Left ventricle myocardium superior (tissue), 1 donor: Measurements from ENCODE around the gene PLPP1. TPM values are rescaled to one million over a fixed set of nuclear protein-coding genes. Genes with fewer than 3 reads are reported as not detected.

Source experiments
- ATAC-seq: fragments of 200-7000 bp; cut with Tn5 transposase; one replicate; pipeline ENCODE4 v1.9.1; 2020; ENCODE audit warnings: mild to moderate bottlenecking, moderate library complexity
- DNase-seq: peaks from one replicate; pipeline ENCODE4 v3.0.0-alpha.2; 2020
- intact Hi-C: fragments of 100-400 bp; cut with micrococcal nuclease; formaldehyde crosslinking; loops from one replicate; pipeline ENCODE4 v1.11.0; 2022
- long read RNA-seq: library from polyadenylated mRNA; unstranded; transcript quantifications from one replicate; pipeline ENCODE4 v2.0.0, GENCODE V29; 2021
- total RNA-seq: library from RNA; stranded (reverse); fragmentation: NEBNext Ultra II Directional; extraction: Animal tissue kit (Norgen Biotek cat#: 25700); gene quantifications from one replicate; pipeline ENCODE4 v1.2.1, GENCODE V29; 2021
- donor health status: DM: no; HTN: yes; CAD: no; lungs with severe emphysema.

Gene PLPP1
- 75.7 TPM for total RNA-seq
- long read RNA-seq, transcript PLPP1-201 (6 exons, 1,550 nt) = minor isoform, 94 of 236 reads
- long read RNA-seq, transcript PLPP1-202 (6 exons, 1,597 nt) = major isoform, 104 of 236 reads
- long read RNA-seq, partial matches to known transcripts = 15 of 236 reads
- long read RNA-seq, other reads (novel, unspliced or antisense) = 23 of 236 reads

GRCh38 chr5:55534436-55535198, at the start of gene PLPP1:
Gene PLPP1 (minus strand): TSS chr5:55534964. CDS start chr5:55534629, 335 bp downstream.
- ATAC-seq (peak; percentile 94), DNase-seq (peak; percentile 96)
- intact Hi-C loops = no loop called here

DNA sequence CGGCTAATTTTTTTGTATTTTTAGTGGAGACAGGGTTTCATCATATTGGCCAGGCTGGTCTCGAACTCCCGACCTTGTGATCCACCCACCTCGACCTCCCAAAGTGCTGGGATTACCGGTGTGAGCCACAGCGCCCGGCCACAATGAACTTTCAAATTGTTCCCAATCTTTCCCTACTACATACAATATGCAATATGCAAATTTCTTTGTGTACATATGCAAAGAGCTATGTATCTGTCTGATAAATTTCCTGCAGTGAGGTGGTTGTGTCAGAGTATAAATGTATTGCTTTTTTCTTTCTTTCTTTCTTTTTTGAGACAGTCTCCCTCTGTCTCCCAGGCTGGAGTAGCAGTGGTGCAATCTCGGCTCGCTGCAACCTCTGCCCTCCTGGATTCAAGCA, 48.8 kb upstream of the PLPP1 start:
- intact Hi-C loops = no loop called here
- DNase-seq (no peak), ATAC-seq (no peak)

- no peak for ATAC-seq
- intact Hi-C loops = no loop called here
- no peak for DNase-seq
Observed at GRCh38 chr5:55582256-55582655, 47.5 kb upstream of the PLPP1 start.

GRCh38 chr5:55580042-55580441, 45.3 kb upstream of the PLPP1 start:
- ATAC-seq (no peak), DNase-seq (no peak)
- intact Hi-C loops = no loop called here

GRCh38 chr5:55578771-55579170, 44.0 kb upstream of the PLPP1 start:
- intact Hi-C loops = no loop called here
- peak; percentile 81 for ATAC-seq
- DNase-seq = no peak

DNA sequence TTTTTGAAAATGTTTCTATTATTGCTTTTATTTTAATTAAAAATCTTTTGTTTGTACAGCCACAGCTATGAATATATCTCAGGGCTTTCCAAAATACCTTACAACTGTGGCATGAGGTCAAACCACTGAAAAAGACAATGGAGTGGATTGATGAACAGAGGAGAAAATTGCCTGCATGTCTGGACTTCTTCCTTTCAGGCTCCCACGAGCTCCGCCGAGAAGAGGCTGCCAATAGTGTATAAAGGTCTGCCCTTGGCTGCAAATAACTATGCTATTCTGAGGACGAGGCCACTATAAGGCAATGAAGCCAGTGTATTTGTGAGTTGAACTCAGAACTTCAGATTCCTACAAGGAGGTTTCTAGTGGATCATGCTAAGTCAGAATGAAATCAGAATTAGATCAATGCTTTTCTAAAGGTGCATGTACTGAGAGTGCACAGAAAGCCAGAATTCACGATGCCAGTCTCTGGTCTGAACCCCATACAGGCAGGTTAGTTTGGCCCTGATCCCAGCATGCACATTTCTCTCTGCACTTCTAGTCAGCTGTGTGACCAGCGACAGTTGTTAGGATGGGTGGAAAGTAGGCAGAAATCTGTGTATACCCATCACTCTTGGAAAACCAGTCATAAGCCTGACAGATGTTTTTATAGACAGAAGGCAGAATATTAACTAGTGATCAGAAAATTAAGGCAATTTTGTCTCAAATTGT, 42.7 kb upstream of the PLPP1 start:
- DNase-seq = peak; percentile 67
- intact Hi-C loops = no loop called here
- peak; percentile 94 for ATAC-seq

DNA sequence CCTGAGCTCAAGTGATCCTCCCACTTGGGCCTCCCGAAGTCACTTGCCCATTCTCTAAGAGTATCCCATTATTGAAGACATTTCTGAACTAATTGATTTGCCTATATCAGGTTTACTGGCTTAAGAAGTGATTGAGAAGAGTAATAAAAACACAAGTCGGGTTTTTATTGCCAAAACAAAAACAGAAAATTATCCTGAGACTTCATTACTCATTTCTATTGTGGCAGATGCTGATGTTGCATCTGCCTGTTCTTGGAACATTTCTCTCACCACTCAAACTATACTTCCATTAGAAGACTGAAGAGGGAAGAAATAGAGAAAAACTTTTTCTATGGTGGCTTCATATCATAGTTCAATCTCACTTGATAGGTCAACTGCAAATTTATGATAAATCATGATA, 41.9 kb upstream of the PLPP1 start:
- intact Hi-C loops = no loop called here
- no peak for DNase-seq
- ATAC-seq = no peak

DNA sequence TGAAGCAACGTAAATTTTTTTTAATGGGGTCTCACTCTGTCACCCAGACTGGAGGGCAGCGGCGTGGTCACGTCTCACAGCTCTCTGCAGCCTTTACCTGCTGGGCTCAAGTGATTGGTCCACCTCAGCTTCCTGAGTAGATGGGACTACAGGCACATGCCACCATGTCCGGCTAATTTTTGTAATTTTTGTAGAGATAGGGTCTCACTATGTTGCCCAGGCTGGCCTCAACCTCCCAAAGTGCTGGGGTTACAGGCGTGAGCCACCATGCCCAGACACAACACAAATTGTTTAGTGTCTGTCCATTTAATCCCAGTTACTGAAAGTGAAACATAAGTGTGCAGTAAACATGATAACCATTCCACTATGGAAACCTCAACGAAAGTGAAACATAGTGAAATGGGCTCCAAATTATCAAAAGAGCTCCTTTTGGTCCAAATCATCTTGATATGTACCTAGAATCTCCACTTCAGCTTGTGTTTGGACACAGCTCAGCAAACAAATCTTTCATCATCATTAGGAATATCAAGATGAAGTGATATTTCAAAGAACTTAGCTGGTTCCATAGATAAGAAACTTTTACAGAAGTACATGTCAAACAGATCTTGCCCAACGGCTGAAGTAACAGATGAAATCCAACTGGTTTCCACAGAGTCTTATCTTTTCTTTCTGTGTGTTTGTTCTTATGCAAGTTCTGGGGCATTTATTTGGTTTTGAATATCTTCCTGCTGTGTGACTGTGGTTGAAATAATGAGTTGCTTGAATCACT, 41.2 kb upstream of the PLPP1 start:
- intact Hi-C loops = no loop called here
- no peak for ATAC-seq
- DNase-seq = no peak

- intact Hi-C loops = no loop called here
- DNase-seq = no peak
- ATAC-seq = no peak
Observed at GRCh38 chr5:55572600-55572999, 37.8 kb upstream of the PLPP1 start.

DNA sequence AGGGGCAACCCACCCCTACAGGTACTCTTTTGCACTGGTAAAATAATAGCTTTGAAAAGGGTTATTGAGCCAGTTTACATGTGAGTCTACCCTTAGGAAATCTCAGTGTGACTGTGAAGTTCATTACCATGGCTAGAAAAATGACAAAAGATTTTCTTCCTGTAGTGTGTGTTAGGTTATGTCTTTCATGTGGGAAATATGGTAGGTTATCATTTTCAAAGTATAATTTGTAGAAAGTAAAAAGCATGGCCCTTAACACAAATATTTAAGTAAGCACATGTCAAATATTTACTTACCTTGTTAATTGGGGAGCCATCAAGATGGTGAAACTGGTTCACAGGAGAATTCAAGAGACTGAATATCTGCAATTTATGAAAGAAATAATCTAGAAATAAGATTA, 37.3 kb upstream of the PLPP1 start:
- intact Hi-C loops = no loop called here

GRCh38 chr5:55570570-55570969, 35.8 kb upstream of the PLPP1 start:
- DNase-seq (no peak), ATAC-seq (no peak)
- intact Hi-C loops = no loop called here

More for the DNA sequence above, 37.3 kb upstream of the PLPP1 start:
- DNase-seq = no peak
- no peak for ATAC-seq

DNA sequence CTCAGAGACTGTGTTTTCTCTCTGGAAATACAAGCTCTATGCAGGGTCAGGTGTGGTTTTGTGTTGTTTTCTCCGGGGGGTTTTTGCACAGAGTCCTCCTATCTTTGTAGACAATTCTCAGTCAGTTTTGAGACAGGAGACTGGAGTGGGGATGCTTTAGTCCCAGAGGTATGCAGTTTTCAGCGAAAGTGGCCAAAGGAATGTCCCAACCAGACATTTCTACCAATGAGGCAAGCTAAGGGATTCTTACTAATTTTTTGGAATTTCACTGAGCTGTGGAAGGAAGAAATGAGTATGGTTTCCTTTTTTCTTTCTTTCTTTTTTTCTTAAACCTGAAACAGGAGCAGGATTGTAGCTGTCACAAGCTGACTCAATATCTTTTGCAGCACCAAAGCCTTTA, 35.3 kb upstream of the PLPP1 start:
- ATAC-seq (peak; percentile 23), DNase-seq (no peak)
- intact Hi-C loops = no loop called here

DNA sequence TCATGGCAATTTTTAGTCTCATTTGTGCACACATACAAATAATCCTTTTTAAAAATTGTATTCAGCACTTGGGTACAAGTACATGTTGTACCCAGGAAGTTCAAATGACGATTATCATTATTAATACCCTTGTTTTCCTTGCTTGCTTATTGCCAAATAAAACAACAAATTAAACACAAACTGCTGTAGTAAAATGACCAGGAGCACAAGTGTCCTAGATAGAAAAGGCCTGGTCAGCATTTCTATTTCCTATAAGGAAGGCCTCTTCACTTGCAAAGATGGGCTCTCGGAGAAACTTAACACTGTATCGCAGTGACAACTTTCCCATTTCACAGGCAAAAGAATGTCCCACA, 34.7 kb upstream of the PLPP1 start:
- ATAC-seq (peak; percentile 41), DNase-seq (no peak)
- intact Hi-C loops = no loop called here

- ATAC-seq (no peak), DNase-seq (no peak)
- intact Hi-C loops = no loop called here
Observed at GRCh38 chr5:55568654-55569512, 34.1 kb upstream of the PLPP1 start.

DNA sequence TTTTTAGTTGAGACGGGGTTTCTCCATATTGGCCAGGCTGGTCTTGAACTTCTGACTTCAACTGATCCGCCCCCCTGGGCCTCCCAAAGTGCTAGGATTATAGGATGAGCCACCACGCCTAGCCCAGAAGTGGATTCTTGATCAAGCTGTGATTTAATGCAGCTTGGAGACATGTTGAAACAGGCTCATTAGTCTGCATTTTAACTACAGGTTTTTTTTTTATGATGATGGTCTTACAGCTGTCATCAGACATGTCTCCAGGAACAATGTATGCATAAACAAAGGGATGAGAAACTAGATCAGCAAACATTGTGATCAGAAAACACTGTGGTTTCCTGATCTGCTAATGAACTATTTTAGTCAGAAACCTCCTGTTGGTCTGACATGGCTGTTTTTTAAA, 30.0 kb upstream of the PLPP1 start:
- intact Hi-C loops = no loop called here
- ATAC-seq (no peak), DNase-seq (no peak)

DNA sequence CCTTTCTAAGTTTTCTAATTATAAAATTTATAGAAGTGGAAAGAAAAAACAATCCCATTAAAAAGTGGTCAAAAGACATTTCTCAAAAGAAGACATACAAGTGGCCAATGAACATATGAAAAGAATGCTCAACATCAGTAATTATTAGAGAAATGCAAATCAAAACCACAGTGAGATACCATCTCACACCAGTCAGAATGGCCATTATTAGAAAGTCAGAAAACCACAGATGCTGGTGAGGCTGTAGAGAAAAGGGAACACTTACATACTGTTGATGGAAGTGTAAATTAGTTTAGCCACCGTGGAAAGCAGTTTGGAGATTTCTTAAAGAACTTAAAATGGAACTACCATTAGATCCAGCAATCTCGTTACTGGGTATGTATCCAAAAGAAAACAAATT, 23.7 kb upstream of the PLPP1 start:
- ATAC-seq (no peak), DNase-seq (no peak)
- intact Hi-C loops = no loop called here

DNA sequence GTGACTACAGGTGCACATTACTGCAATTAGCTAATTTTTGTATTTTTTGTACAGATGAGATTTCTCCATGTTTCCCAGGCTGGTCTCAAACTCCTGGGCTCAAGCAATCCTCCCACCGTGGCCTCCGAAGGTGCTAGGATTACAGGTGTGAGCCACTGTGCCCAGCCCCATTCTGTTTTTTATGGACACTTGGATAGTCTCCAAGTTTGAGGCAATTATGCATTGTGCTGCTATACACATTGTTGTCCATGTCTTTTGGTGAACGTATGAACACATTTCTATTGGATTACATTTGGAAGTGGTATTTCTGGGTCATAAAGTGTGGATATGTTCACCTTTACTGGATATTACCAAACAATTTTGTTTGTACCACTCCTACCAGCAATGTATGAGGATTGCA, 22.4 kb upstream of the PLPP1 start:
- DNase-seq (no peak), ATAC-seq (no peak)
- intact Hi-C loops = no loop called here

GRCh38 chr5:55554585-55555202, 19.9 kb upstream of the PLPP1 start:
- intact Hi-C loops = no loop called here
- DNase-seq = no peak
- ATAC-seq = no peak

GRCh38 chr5:55551904-55552303, 17.1 kb upstream of the PLPP1 start:
- no peak for DNase-seq
- intact Hi-C loops = no loop called here
- no peak for ATAC-seq
